Measurements from ENCODE around the gene KCNJ3. TPM values are rescaled to one million over a fixed set of nuclear protein-coding genes. Genes with fewer than 3 reads are reported as not detected.

KCNJ3 gene
- total RNA-seq, 2 donors from 2014 or later: not detected

DNA sequence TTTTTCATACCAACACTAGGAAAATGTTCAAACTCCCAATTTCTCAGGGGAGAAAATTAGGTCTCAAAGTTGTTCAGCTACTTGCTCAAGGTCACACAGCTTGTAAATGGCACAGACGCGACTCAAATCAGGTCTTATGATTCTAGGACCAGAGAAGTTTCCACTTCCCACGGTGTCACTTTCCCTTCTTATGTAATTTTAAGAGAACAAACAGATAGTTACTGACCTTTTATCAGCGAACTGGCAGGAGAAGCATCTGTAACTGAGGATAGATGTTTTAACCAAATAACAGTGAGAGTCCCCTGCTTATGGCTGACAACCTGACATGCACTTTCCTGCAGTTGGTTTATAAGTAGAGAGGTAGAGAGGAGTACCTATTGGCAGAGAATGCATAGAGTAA, 2.1 kb upstream of the KCNJ3 start:
- Mint-ChIP-seq H3K27me3 (ENCODE audit: low read depth) (peaks cover 32% of the 10 kb centered on the region), H3K36me3 (ENCODE audit: insufficient read depth in 2 of 2) (peaks cover 3 to 10% of the 10 kb centered on the region in 2 donors), H3K4me1 (ENCODE audit: low read depth) (no peaks in the 10 kb centered on the region), H3K4me3 (no peak overlapping the region), H3K9me3 (peaks cover 0 to 4% of the 10 kb centered on the region in 2 donors), H3K27ac (no peak overlapping the region)
- DNase-seq (no peak), ATAC-seq (replicated peaks in 1 of 2) (no peak)

DNA sequence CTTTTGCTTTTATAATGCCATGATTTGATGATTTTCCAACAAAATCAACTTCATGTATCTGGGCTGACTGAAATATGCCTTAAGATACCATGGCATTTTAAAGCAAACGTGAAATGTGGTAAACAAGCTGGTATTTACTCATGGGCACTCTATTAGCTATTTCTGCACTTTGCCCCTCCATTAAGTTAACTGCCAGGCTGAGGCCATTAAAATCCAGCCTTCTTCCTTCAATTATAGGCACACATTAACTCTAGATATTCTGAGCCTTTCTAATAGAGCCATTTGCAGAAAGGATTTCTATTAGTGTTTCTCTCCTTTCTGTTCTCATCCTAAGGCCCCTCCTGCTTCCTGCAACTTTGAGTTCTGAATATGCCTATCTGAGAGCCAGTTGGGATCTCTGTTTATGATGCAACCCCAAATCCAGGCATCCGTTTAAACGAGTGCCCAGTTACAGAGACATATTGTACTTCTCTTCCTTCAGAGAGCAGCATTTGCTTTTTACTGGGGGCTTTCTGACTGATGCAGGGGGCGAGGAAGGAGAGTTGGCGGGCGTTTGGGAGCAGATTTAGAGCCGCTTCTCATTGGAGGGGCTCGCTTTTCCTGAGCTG, 1.6 kb upstream of the KCNJ3 start:
- H3K9me3 Mint-ChIP-seq: peaks cover 0 to 4% of the 10 kb centered on the region in 2 donors
- peaks cover 3 to 10% of the 10 kb centered on the region in 2 donors for H3K36me3 Mint-ChIP-seq (ENCODE audit: insufficient read depth in 2 of 2)
- peak overlapping the region; percentile 32 to 50 for H3K4me3 Mint-ChIP-seq
- ATAC-seq (replicated peaks in 1 of 2) (no peak), DNase-seq (no peak)
- H3K4me1 Mint-ChIP-seq (ENCODE audit: low read depth): no peaks in the 10 kb centered on the region
- no peak overlapping the region for H3K27ac Mint-ChIP-seq
- H3K27me3 Mint-ChIP-seq (ENCODE audit: low read depth): peaks cover 32% of the 10 kb centered on the region

- Mint-ChIP-seq H3K27me3 (ENCODE audit: low read depth) (peaks cover 32% of the 10 kb centered on the region), H3K27ac (no peak overlapping the region), H3K36me3 (ENCODE audit: insufficient read depth in 2 of 2) (peaks cover 3 to 10% of the 10 kb centered on the region in 2 donors), H3K4me1 (ENCODE audit: low read depth) (no peaks in the 10 kb centered on the region), H3K9me3 (peaks cover 0 to 4% of the 10 kb centered on the region in 2 donors), H3K4me3 (peak overlapping the region; percentile 36 to 50)
- no peak for ATAC-seq (replicated peaks in 1 of 2)
- no peak for DNase-seq
Observed at GRCh38 chr2:154697418-154698252, 860 bp upstream of the KCNJ3 start.

- no peak for ATAC-seq (replicated peaks in 1 of 2)
- Mint-ChIP-seq H3K27ac (no peak overlapping the region), H3K27me3 (ENCODE audit: low read depth) (peaks cover 32% of the 10 kb centered on the region), H3K4me1 (ENCODE audit: low read depth) (no peaks in the 10 kb centered on the region), H3K9me3 (peaks cover 0 to 4% of the 10 kb centered on the region in 2 donors), H3K4me3 (peak overlapping the region; percentile 15 to 39), H3K36me3 (ENCODE audit: insufficient read depth in 2 of 2) (peaks cover 3 to 10% of the 10 kb centered on the region in 2 donors)
- DNase-seq: no peak
Observed at GRCh38 chr2:154698721-154699574, 453 bp downstream of the KCNJ3 start.

DNA sequence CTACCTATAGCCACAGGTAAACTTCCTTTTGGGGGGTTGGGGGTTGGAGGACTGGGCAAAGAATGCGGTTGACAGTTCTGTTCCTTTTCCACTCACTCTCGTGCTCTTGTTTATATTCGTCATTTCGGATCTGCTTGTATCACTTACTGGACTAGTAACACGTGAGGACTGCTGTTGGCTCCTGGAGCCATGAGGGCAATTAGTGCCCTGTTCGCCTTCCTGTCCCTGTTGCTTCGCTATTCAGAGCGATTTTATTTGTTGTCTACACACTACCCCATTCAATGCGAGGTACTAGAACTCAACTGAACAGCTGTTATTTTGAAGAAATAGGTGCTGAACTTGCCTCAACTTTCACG, 1.1 kb downstream of the KCNJ3 start:
- Mint-ChIP-seq H3K4me3 (peak overlapping the region in 1 of 2 donors; percentile 44), H3K9me3 (peaks cover 0 to 4% of the 10 kb centered on the region in 2 donors), H3K4me1 (ENCODE audit: low read depth) (no peaks in the 10 kb centered on the region), H3K27ac (peak overlapping the region; percentile 8), H3K27me3 (ENCODE audit: low read depth) (peaks cover 32% of the 10 kb centered on the region), H3K36me3 (ENCODE audit: insufficient read depth in 2 of 2) (peaks cover 3 to 10% of the 10 kb centered on the region in 2 donors)
- ATAC-seq (replicated peaks in 1 of 2) (no peak), DNase-seq (no peak)

DNA sequence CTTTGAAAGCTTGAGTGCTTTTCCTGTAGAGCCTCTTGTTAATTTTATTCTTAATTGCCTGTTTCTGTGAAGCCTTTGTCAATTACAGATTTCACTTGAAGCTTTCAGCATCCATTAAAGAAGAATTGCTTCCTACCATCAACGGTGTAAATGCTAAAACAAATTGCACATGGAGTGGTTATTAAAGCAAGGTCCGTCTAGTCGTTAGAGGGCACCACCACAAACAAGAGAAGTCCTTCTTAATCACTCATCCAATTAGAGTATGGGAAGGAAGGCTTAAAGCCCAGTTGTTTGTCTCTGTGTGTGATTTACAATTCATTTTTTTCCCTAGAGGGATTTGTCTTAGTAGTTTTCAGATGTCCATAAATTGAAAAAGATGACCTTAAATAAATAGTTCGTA, 1.6 kb downstream of the KCNJ3 start:
- no peak overlapping the region for H3K27ac Mint-ChIP-seq
- ATAC-seq (replicated peaks in 1 of 2) (no peak), DNase-seq (no peak)
- peaks cover 32% of the 10 kb centered on the region for H3K27me3 Mint-ChIP-seq (ENCODE audit: low read depth)
- peaks cover 0 to 4% of the 10 kb centered on the region in 2 donors for H3K9me3 Mint-ChIP-seq
- H3K36me3 Mint-ChIP-seq (ENCODE audit: insufficient read depth in 2 of 2): peaks cover 3 to 10% of the 10 kb centered on the region in 2 donors
- no peaks in the 10 kb centered on the region for H3K4me1 Mint-ChIP-seq (ENCODE audit: low read depth)
- H3K4me3 Mint-ChIP-seq: no peak overlapping the region

DNA sequence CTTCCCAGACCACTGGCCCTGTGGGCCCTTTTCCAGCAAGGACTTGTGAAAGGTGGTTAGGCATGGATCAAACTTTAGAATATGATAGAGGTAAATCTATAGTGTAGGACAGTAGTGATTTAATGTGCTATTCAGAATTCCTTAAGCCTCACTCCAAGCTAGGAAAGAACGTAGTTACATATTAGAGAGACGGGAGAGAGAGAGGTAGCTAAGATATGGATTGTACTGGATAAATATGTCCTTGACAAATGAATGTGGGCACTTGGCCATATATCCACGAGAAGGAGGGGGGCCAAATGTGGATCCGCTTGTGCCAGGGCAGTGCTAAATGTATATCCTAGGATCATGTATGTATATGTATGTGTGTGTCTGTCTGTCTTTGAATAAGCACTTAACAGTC, 6.5 kb downstream of the KCNJ3 start:
- DNase-seq: no peak
- H3K9me3 Mint-ChIP-seq: no peaks in the 10 kb centered on the region
- no peak overlapping the region for H3K27ac Mint-ChIP-seq
- H3K36me3 Mint-ChIP-seq (ENCODE audit: insufficient read depth in 2 of 2): no peaks in the 10 kb centered on the region
- no peaks in the 10 kb centered on the region for H3K4me1 Mint-ChIP-seq (ENCODE audit: low read depth)
- no peak for ATAC-seq (replicated peaks in 1 of 2)
- peaks cover 5% of the 10 kb centered on the region for H3K27me3 Mint-ChIP-seq (ENCODE audit: low read depth)
- no peak overlapping the region for H3K4me3 Mint-ChIP-seq

DNA sequence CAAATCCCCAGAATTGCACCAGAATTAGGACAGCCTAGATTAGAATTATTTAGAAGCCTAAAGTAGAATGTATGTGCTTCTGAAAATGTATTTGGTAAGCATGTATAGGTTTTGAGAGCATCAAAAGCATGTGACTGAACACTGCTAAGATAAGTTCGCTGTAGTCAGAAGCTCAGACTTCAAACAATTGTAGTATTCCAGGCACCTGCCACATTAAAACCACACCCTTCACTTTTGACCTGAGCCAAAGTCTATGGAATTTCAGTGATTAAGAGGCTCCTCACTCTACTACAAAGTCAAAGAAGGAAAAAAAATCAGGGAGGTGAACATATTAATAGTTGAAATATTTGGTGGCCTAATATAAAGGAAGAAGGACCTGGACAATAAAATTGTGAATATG, 8.2 kb downstream of the KCNJ3 start:
- H3K27me3 Mint-ChIP-seq (ENCODE audit: low read depth): no peaks in the 10 kb centered on the region
- H3K36me3 Mint-ChIP-seq (ENCODE audit: insufficient read depth in 2 of 2): no peaks in the 10 kb centered on the region
- no peak overlapping the region for H3K4me3 Mint-ChIP-seq
- no peaks in the 10 kb centered on the region for H3K4me1 Mint-ChIP-seq (ENCODE audit: low read depth)
- H3K27ac Mint-ChIP-seq: no peak overlapping the region
- ATAC-seq (replicated peaks in 1 of 2) (no peak), DNase-seq (no peak)
- H3K9me3 Mint-ChIP-seq: no peaks in the 10 kb centered on the region

- Mint-ChIP-seq H3K4me3 (no peak overlapping the region), H3K27ac (no peak overlapping the region), H3K36me3 (ENCODE audit: insufficient read depth in 2 of 2) (no peaks in the 10 kb centered on the region), H3K4me1 (ENCODE audit: low read depth) (no peaks in the 10 kb centered on the region), H3K9me3 (no peaks in the 10 kb centered on the region), H3K27me3 (ENCODE audit: low read depth) (no peaks in the 10 kb centered on the region)
- DNase-seq: no peak
- no peak for ATAC-seq (replicated peaks in 1 of 2)
Observed at GRCh38 chr2:154707994-154708575, 9.6 kb downstream of the KCNJ3 start.

DNA sequence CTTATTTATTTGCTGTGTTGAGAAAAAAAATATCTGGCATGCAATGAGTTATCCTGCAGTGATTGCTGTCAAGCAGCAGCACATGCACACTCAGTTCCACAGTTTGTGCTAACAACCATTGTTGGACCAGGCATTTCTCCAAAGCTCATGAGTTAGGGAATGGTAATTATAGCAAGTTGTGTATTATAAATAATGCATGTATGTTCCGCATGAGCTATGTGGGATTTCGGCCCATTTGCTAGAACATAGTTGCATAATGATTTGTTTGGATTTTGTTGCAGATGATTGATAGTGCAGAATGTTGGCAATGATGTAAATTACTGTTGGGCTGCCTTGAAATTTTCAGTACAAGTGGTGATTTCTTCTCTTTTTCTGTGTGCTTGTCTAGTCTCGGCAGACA, 10.7 kb downstream of the KCNJ3 start:
- no peak for DNase-seq
- Mint-ChIP-seq H3K4me3 (no peak overlapping the region), H3K36me3 (ENCODE audit: insufficient read depth in 2 of 2) (no peaks in the 10 kb centered on the region), H3K27ac (no peak overlapping the region), H3K27me3 (ENCODE audit: low read depth) (no peaks in the 10 kb centered on the region), H3K9me3 (no peaks in the 10 kb centered on the region), H3K4me1 (ENCODE audit: low read depth) (no peaks in the 10 kb centered on the region)
- ATAC-seq (replicated peaks in 1 of 2): no peak

- Mint-ChIP-seq H3K4me3 (no peak overlapping the region), H3K9me3 (no peaks in the 10 kb centered on the region)
Observed at GRCh38 chr2:154710078-154710477, 11.6 kb downstream of the KCNJ3 start.

GRCh38 chr2:154710685-154711084, 12.2 kb downstream of the KCNJ3 start:
- Mint-ChIP-seq H3K4me1 (ENCODE audit: low read depth) (no peaks in the 10 kb centered on the region), H3K36me3 (ENCODE audit: insufficient read depth in 2 of 2) (no peaks in the 10 kb centered on the region), H3K27me3 (ENCODE audit: low read depth) (no peaks in the 10 kb centered on the region), H3K4me3 (no peak overlapping the region), H3K27ac (no peak overlapping the region), H3K9me3 (no peaks in the 10 kb centered on the region)
- ATAC-seq (replicated peaks in 1 of 2): no peak
- DNase-seq: no peak

More at GRCh38 chr2:154710078-154710477, 11.6 kb downstream of the KCNJ3 start:
- DNase-seq (no peak), ATAC-seq (replicated peaks in 1 of 2) (no peak)
- no peak overlapping the region for H3K27ac Mint-ChIP-seq
- H3K27me3 Mint-ChIP-seq (ENCODE audit: low read depth): no peaks in the 10 kb centered on the region
- no peaks in the 10 kb centered on the region for H3K4me1 Mint-ChIP-seq (ENCODE audit: low read depth)
- no peaks in the 10 kb centered on the region for H3K36me3 Mint-ChIP-seq (ENCODE audit: insufficient read depth in 2 of 2)

DNA sequence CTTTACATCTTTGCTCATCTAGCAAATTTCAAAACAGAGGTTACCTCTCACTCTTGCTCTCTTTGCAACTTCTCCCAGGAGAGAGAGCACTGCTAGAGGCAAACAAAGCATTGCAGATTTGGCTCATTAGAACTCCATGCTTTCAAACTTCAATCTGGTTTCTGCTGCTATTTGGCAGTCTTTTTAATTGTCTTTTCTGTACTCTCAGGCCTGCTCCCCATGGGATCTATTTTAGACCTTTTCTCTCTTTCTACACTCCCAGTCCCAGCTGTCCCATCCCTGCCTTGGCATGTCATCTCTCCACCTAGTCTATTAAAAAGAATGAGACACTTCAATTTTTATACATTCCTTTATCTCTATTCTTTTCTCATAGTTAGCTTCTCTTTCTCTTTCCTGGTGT, 15.2 kb downstream of the KCNJ3 start:
- Mint-ChIP-seq H3K27ac (no peak overlapping the region), H3K27me3 (ENCODE audit: low read depth) (no peaks in the 10 kb centered on the region), H3K9me3 (no peaks in the 10 kb centered on the region), H3K4me1 (ENCODE audit: low read depth) (no peaks in the 10 kb centered on the region), H3K4me3 (no peak overlapping the region), H3K36me3 (ENCODE audit: insufficient read depth in 2 of 2) (no peaks in the 10 kb centered on the region)
- ATAC-seq (replicated peaks in 1 of 2) (no peak), DNase-seq (no peak)

Data from activated T-cell treated with anti-CD3 and anti-CD28 coated beads, Interleukin-2, amount 50 U/mL, for 72 hours (primary cell).